Peyer's patch (tissue), 4 donors: ENCODE measurements around the gene B3GALNT2.

Experiments used
- POLR2A ChIP-seq, 2 donors: fragments of 450-650 bp; IDR thresholded peaks; one replicate each; pipeline ENCODE4 v1.5.1; 2017; ENCODE audit warnings: antibody characterized with exemption in 2 of 2, mild to moderate bottlenecking in 2 of 2, moderate library complexity in 2 of 2
- TF ChIP-seq, protein P1 (sequence below), 6 experiments: fragments of 450-650 bp in 4 of 6; fragments of 200-600 bp in 2 of 6; sonication (generic) in 1 of 6; IDR thresholded peaks; one replicate each; pipeline ENCODE4 v1.5.1; 2017 to 2019; ENCODE audit warnings: antibody characterized with exemption in 6 of 6, mild to moderate bottlenecking in 3 of 6, moderate library complexity in 1 of 6

DNA sequence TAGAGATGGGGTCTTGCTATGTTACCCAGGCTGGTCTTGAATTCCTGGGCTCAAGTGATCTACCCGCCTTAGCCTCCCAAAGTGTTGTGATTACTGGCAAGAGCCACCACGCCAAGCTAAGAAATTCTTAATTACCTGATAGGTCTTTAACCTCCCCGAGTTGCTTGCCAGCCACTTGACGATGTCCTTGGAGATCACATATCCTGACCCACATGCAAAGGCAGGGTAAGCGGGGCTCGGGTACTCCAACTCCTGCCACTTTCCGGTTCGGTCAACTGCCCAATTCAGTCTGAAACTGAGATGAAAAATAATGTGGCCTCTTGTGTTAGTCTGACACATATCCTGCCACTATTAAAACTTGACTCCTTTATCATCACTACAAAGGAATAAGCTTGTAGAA lies 50.2 kb downstream of the B3GALNT2 start:
- TF ChIP-seq, protein P1, sequence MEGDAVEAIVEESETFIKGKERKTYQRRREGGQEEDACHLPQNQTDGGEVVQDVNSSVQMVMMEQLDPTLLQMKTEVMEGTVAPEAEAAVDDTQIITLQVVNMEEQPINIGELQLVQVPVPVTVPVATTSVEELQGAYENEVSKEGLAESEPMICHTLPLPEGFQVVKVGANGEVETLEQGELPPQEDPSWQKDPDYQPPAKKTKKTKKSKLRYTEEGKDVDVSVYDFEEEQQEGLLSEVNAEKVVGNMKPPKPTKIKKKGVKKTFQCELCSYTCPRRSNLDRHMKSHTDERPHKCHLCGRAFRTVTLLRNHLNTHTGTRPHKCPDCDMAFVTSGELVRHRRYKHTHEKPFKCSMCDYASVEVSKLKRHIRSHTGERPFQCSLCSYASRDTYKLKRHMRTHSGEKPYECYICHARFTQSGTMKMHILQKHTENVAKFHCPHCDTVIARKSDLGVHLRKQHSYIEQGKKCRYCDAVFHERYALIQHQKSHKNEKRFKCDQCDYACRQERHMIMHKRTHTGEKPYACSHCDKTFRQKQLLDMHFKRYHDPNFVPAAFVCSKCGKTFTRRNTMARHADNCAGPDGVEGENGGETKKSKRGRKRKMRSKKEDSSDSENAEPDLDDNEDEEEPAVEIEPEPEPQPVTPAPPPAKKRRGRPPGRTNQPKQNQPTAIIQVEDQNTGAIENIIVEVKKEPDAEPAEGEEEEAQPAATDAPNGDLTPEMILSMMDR (IDR thresholded peaks at IDR 0.05): no peak
- no peak for TF ChIP-seq POLR2A (IDR thresholded peaks at IDR 0.05)
